Endothelial cell of umbilical vein (primary cell): ENCODE data around the gene HCK. TPM values are rescaled to one million over a fixed set of nuclear protein-coding genes. Genes with fewer than 3 reads are reported as not detected.

ENCODE experiments used
- BruUV-seq: library from RNA; stranded (reverse); fragments of 400-500 nt; replicated peaks from 2 replicates; lab custom pipeline; 2021; lab: Mats Ljungman, UMichigan
- CTCF ChIA-PET: fragments of 300-600, 350-600 bp; sonication (Branson Sonifier 250); formaldehyde crosslinking; loops from one replicate; lab custom pipeline; 2021; ENCODE audit warnings: antibody characterized with exemption, inconsistent platforms; lab: Charles Lee
- POLR2A ChIA-PET: fragments of 300-600, 350-600 bp; sonication (Branson Sonifier 250); formaldehyde crosslinking; loops from one replicate; lab custom pipeline; 2021; ENCODE audit warnings: antibody characterized with exemption, inconsistent platforms; lab: Charles Lee
- DNase-seq: peaks from one replicate; pipeline ENCODE4 v3.0.0-alpha.2; 2011; ENCODE audit warnings: low read depth, low spot score
- FAIRE-seq: peaks from 2 replicates; lab custom pipeline; 2011; peaks lifted over from hg19 to GRCh38; lab: Jason Lieb, UNC
- H2AFZ ChIP-seq: 2 replicates; pipeline ENCODE4 v1.6.0; 2012; ENCODE audit warnings: low read depth, low read length, control low read depth, inconsistent platforms
- H3K27ac ChIP-seq: 2 replicates; pipeline ENCODE4 v1.5.1; 2011; ENCODE audit warnings: low read depth, mild to moderate bottlenecking, control low read depth, low read length, moderate library complexity; ENCODE audit not compliant: insufficient read depth
- H3K27me3 ChIP-seq, 2 experiments: 2 replicates each; pipeline versions ENCODE4 v1.6.0 to v1.6.1; 2011; ENCODE audit warnings: low read length in 2 of 2, mixed read lengths in 1 of 2; ENCODE audit not compliant: control insufficient read depth in 2 of 2, insufficient read depth in 2 of 2
- H3K36me3 ChIP-seq, 2 experiments: 2 replicates in 1 of 2; 3 replicates in 1 of 2; pipeline ENCODE4 v1.5.1; 2011; ENCODE audit warnings: low read length in 2 of 2, mild to moderate bottlenecking in 1 of 2, moderate library complexity in 1 of 2; ENCODE audit not compliant: control insufficient read depth in 2 of 2, insufficient read depth in 2 of 2; ENCODE audit errors: extremely low read depth in 1 of 2
- H3K4me1 ChIP-seq: 3 replicates; pipeline ENCODE4 v1.5.1; 2011; ENCODE audit warnings: mild to moderate bottlenecking, low read length; ENCODE audit not compliant: control insufficient read depth, insufficient read depth; ENCODE audit errors: extremely low read depth
- H3K4me2 ChIP-seq: 2 replicates; pipeline ENCODE4 v1.6.1; 2011; ENCODE audit warnings: low read length, control low read depth, mixed read lengths; ENCODE audit not compliant: insufficient read depth
- H3K4me3 ChIP-seq, 3 experiments: fragments of 200-600 bp in 1 of 3; sonication (generic), shearing (Covaris generic) in 1 of 3; replicated peaks in 1 of 3; 2 replicates each; pipeline ENCODE4 v1.5.1; 2011 to 2016; ENCODE audit warnings: control low read depth in 3 of 3, low read length in 3 of 3, mild to moderate bottlenecking in 2 of 3, inconsistent platforms in 1 of 3, low read depth in 1 of 3, moderate library complexity in 1 of 3; ENCODE audit not compliant: insufficient read depth in 1 of 3
- H3K79me2 ChIP-seq: 2 replicates; pipeline ENCODE4 v1.6.0; 2012; ENCODE audit warnings: low read length, inconsistent platforms; ENCODE audit not compliant: control insufficient read depth, insufficient read depth
- H3K9ac ChIP-seq: replicated peaks from 2 replicates; pipeline ENCODE3; 2011; ENCODE audit warnings: low read length, control low read depth; ENCODE audit not compliant: insufficient read depth; ENCODE audit errors: extremely low read depth
- H3K9me1 ChIP-seq: replicated peaks from 3 replicates; pipeline ENCODE4 v1.6.0; 2011; ENCODE audit warnings: mild to moderate bottlenecking, low read length; ENCODE audit not compliant: control insufficient read depth, insufficient read depth; ENCODE audit errors: extremely low read depth
- H3K9me3 ChIP-seq: replicated peaks from 2 replicates; pipeline ENCODE4 v1.5.1; 2012; ENCODE audit warnings: low read length, inconsistent platforms; ENCODE audit not compliant: control insufficient read depth, insufficient read depth
- H4K20me1 ChIP-seq: replicated peaks from 2 replicates; pipeline ENCODE3; 2011; ENCODE audit warnings: mild to moderate bottlenecking, low read length; ENCODE audit not compliant: control insufficient read depth, insufficient read depth; ENCODE audit errors: extremely low read depth
- CTCF ChIP-seq, 2 donors: IDR thresholded peaks; 1 replicate in 1 of 2; 2 replicates in 1 of 2; pipeline ENCODE4 v1.5.1; 2011; ENCODE audit warnings: low read length in 2 of 2, mild to moderate bottlenecking in 2 of 2, moderate library complexity in 2 of 2, control low read depth in 1 of 2, inconsistent platforms in 1 of 2, low read depth in 1 of 2; ENCODE audit not compliant: insufficient read depth in 1 of 2; ENCODE audit errors: extremely low read depth in 1 of 2
- EZH2 ChIP-seq: IDR thresholded peaks from 2 replicates; pipeline ENCODE4 v1.6.1; 2012; ENCODE audit warnings: borderline replicate concordance, low read depth, mild to moderate bottlenecking, moderate library complexity, low read length, inconsistent platforms; ENCODE audit not compliant: severe bottlenecking
- FOS ChIP-seq: IDR thresholded peaks from 2 replicates; pipeline ENCODE4 v1.6.1; 2011; ENCODE audit warnings: mild to moderate bottlenecking, low read length, moderate library complexity, borderline replicate concordance; ENCODE audit not compliant: insufficient read depth
- GATA2 ChIP-seq: IDR thresholded peaks from 2 replicates; pipeline ENCODE4 v1.7.0; 2011; ENCODE audit warnings: low read depth, mild to moderate bottlenecking, moderate library complexity, mixed read lengths, low read length; ENCODE audit not compliant: insufficient read length, insufficient read depth
- JUN ChIP-seq: IDR thresholded peaks from 2 replicates; pipeline ENCODE4 v1.6.1; 2011; ENCODE audit warnings: borderline replicate concordance, low read depth; ENCODE audit not compliant: insufficient read length, insufficient read depth
- MAX ChIP-seq: IDR thresholded peaks from 2 replicates; pipeline ENCODE4 v1.6.1; 2011; ENCODE audit not compliant: insufficient read depth, insufficient read length
- MYC ChIP-seq: IDR thresholded peaks from one replicate; pipeline ENCODE4 v1.6.1; 2011; ENCODE audit warnings: mild to moderate bottlenecking, low read depth, low read length
- POLR2A ChIP-seq: IDR thresholded peaks from 2 replicates; pipeline ENCODE4 v1.6.1; 2012; ENCODE audit warnings: low read depth, mild to moderate bottlenecking, control low read depth, low read length
- POLR2AphosphoS5 ChIP-seq: IDR thresholded peaks from 2 replicates; pipeline ENCODE4 v1.6.1; 2012; ENCODE audit warnings: low read depth, mild to moderate bottlenecking, control low read depth, low read length, moderate library complexity; ENCODE audit not compliant: insufficient read depth
- dilution Hi-C: fragments of 300-500 bp; cut with MboI; formaldehyde crosslinking; loops from one replicate; pipeline ENCODE4 v1.15.0; 2019; ENCODE audit warnings: low sequenced_read_pairs; ENCODE audit not compliant: extremely low pct_ligation_motif_present
- intact Hi-C: fragments of 100-400 bp; cut with micrococcal nuclease; formaldehyde crosslinking; loops from one replicate; pipeline ENCODE4 v1.10.0; 2022
- polyA plus RNA-seq, 4 experiments: library from polyadenylated mRNA; depleted of rRNA in 3 of 4; stranded (reverse) in 3 of 4; unstranded in 1 of 4; fragments of >200 nt; gene quantifications; 2 replicates each; pipeline versions ENCODE4 v1.2.1 to v1.2.3, GENCODE V29; 2011 to 2012; ENCODE audit warnings: missing spikeins in 1 of 4
- total RNA-seq: library from RNA; stranded (reverse); gene quantifications from 2 replicates; pipeline ENCODE4 v1.2.3, GENCODE V29; 2021

HCK gene
- total and polyA plus RNA-seq, 2 donors (not counting 3 experiments of a cell fraction or from before 2014, with no cell fraction given), result not detected

DNA sequence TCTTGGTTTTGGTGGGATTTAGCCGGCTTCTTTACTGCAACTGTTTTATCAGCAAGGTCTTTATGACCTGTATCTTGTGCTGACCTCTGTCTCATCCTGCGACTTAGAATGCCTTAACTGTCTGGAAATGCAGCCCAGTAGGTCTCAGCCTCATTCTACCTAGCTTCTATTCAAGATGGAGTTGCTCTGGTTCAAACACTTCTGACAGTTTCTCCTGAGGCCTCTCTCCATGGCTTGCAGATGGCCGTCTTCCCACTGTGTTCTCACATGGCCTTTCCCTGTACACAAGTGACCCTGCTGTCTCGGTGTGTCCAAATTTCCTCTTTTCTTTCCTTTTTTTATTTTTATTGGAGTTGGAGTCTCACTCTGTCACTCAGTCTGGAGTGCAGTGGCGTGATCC is 46.0 kb upstream of the HCK start:
- Histone ChIP-seq H3K4me3 (no peak overlapping the region), H3K4me2 (no peak overlapping the region), H3K4me1 (peaks cover 39% of the 10 kb centered on the region), H3K79me2 (no peaks in the 10 kb centered on the region), H3K9ac (no peak overlapping the region), H4K20me1 (no peaks in the 10 kb centered on the region), H3K27ac (no peak overlapping the region), H3K27me3 (no peaks in the 10 kb centered on the region), H3K9me3 (no peaks in the 10 kb centered on the region), H3K36me3 (no peaks in the 10 kb centered on the region), H3K9me1 (no peaks in the 10 kb centered on the region), H2AFZ (no peak overlapping the region)
- intact Hi-C loops (loop anchor here (5.0 kb wide), 2 partner anchors 54 to 124 kb away; partner anchors contain the start of gene PDRG1), dilution Hi-C loops (no loop called here)
- CTCF ChIA-PET, result interaction anchor here (2.5 kb wide), 1 partner anchor 14 kb away, joined by 11 read pairs; no protein-coding TSS in a partner anchor
- BruUV-seq, result no TSS peak
- no peak for FAIRE-seq
- TF ChIP-seq POLR2AphosphoS5 (no peak), MYC (no peak), MAX (no peak), FOS (no peak), GATA2 (no peak), CTCF (IDR thresholded peaks at IDR 0.05; ENCODE audit: extremely low read depth in 1 of 2, insufficient read depth in 1 of 2, low read depth in 1 of 2, low read length in 2 of 2) (no peak), JUN (no peak), EZH2 (no peak), POLR2A (no peak)
- DNase-seq, result no peak
- POLR2A ChIA-PET, result no interaction called here
